PC-3 (cell line): Measurements from ENCODE around the gene ANP32A.

ENCODE experiments used
- EZH2 ChIP-seq: fragments of 300-600 bp; sonication (generic); IDR thresholded peaks from one replicate; pipeline ENCODE4 v1.6.1; 2017; ENCODE audit warnings: antibody characterized with exemption, mild to moderate bottlenecking, low read length; ENCODE audit not compliant: unreplicated experiment
- EZH2phosphoT487 ChIP-seq: fragments of 300-600 bp; sonication (generic); IDR thresholded peaks from 2 replicates; pipeline ENCODE4 v1.6.1; 2018; ENCODE audit warnings: mild to moderate bottlenecking, antibody characterized with exemption, low read length, borderline replicate concordance
- TF ChIP-seq, protein P1 (sequence below): fragments of 300-600 bp; sonication (generic); conservative IDR thresholded peaks from 2 replicates; pipeline ENCODE4 v1.5.1; 2017; ENCODE audit warnings: antibody characterized with exemption, low read depth, mild to moderate bottlenecking, low read length

GRCh38 chr15:68796576-68796975, 24.1 kb downstream of the ANP32A start:
- TF ChIP-seq, protein P1, sequence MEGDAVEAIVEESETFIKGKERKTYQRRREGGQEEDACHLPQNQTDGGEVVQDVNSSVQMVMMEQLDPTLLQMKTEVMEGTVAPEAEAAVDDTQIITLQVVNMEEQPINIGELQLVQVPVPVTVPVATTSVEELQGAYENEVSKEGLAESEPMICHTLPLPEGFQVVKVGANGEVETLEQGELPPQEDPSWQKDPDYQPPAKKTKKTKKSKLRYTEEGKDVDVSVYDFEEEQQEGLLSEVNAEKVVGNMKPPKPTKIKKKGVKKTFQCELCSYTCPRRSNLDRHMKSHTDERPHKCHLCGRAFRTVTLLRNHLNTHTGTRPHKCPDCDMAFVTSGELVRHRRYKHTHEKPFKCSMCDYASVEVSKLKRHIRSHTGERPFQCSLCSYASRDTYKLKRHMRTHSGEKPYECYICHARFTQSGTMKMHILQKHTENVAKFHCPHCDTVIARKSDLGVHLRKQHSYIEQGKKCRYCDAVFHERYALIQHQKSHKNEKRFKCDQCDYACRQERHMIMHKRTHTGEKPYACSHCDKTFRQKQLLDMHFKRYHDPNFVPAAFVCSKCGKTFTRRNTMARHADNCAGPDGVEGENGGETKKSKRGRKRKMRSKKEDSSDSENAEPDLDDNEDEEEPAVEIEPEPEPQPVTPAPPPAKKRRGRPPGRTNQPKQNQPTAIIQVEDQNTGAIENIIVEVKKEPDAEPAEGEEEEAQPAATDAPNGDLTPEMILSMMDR: no peak
- TF ChIP-seq EZH2 (no peak), EZH2phosphoT487 (no peak)
